ENCODE data around the gene HMGB3.
"Not testable (repeated sequence)": the region's sequence is repeated elsewhere in the genome, so short reads cannot be mapped to it uniquely, and the experiment has no call there.

Gene HMGB3

GRCh38 chrX:150982788-150983520 is at the start of gene HMGB3:
Gene HMGB3 (plus strand): TSS chrX:150983335. CDS start chrX:150985600, 2,265 bp downstream.
- peak; percentile 79 to 81 for DNase-seq

GRCh38 chrX:150933945-150934350 is 49.2 kb upstream of the HMGB3 start:
- DNase-seq, result no peak

- no peak for DNase-seq
These were observed 48.7 kb upstream of the HMGB3 start for GRCh38 chrX:150934453-150934852.

- no peak for DNase-seq
These were observed 47.7 kb upstream of the HMGB3 start for GRCh38 chrX:150935467-150935866.

- no peak for DNase-seq
These were observed 46.6 kb upstream of the HMGB3 start for GRCh38 chrX:150936556-150936955.

GRCh38 chrX:150940844-150941495 is 42.2 kb upstream of the HMGB3 start:
- no peak for DNase-seq

GRCh38 chrX:150941580-150941979 is 41.6 kb upstream of the HMGB3 start:
- no peak for DNase-seq

- DNase-seq, result no peak
These were observed 40.1 kb upstream of the HMGB3 start for GRCh38 chrX:150942942-150943594.

- no peak for DNase-seq
These were observed 38.9 kb upstream of the HMGB3 start for GRCh38 chrX:150944233-150944632.

GRCh38 chrX:150954951-150955350 is 28.2 kb upstream of the HMGB3 start:
- no peak for DNase-seq

GRCh38 chrX:150955590-150955989 is 27.5 kb upstream of the HMGB3 start:
- no peak for DNase-seq

GRCh38 chrX:150958177-150958576 is 25.0 kb upstream of the HMGB3 start:
- DNase-seq, result no peak

- no peak for DNase-seq
These were observed 23.6 kb upstream of the HMGB3 start for GRCh38 chrX:150959557-150959956.

GRCh38 chrX:150961631-150962030 is 21.5 kb upstream of the HMGB3 start:
- DNase-seq, result no peak

- DNase-seq, result not testable (repeated sequence)
These were observed 18.7 kb upstream of the HMGB3 start for GRCh38 chrX:150964416-150964815.

GRCh38 chrX:150966235-150966634 is 16.9 kb upstream of the HMGB3 start:
- DNase-seq, result no peak

GRCh38 chrX:150966742-150967141 is 16.4 kb upstream of the HMGB3 start:
- DNase-seq, result no peak

- DNase-seq, result no peak
These were observed 15.3 kb upstream of the HMGB3 start for GRCh38 chrX:150967786-150968185.

GRCh38 chrX:150968862-150969720 is 14.0 kb upstream of the HMGB3 start:
- DNase-seq, result no peak

- DNase-seq, result no peak
These were observed 10.7 kb upstream of the HMGB3 start for GRCh38 chrX:150972450-150972849.

GRCh38 chrX:150975655-150976390 is 7.3 kb upstream of the HMGB3 start:
- no peak for DNase-seq

Data from CD4-positive, alpha-beta T cell treated with Interferon alpha-2 for 1 hour (primary cell).